Activated T-cell treated with anti-CD3 and anti-CD28 coated beads, Interleukin-2, amount 50 U/mL, for 1 hour (primary cell): ENCODE results near the gene LAMA3.

ENCODE experiments used
- DNase-seq: peaks from one replicate; pipeline ENCODE4 v3.0.0-alpha.2; 2020

Gene LAMA3

GRCh38 chr18:23793985-23794867, 105.0 kb downstream of the LAMA3 start:
- DNase-seq = no peak

GRCh38 chr18:23798249-23798648, 109.0 kb downstream of the LAMA3 start:
- no peak for DNase-seq

- DNase-seq = no peak
Measured at GRCh38 chr18:23798824-23799223, 109.6 kb downstream of the LAMA3 start.

GRCh38 chr18:23799540-23799939, 110.3 kb downstream of the LAMA3 start:
- DNase-seq = no peak

DNA sequence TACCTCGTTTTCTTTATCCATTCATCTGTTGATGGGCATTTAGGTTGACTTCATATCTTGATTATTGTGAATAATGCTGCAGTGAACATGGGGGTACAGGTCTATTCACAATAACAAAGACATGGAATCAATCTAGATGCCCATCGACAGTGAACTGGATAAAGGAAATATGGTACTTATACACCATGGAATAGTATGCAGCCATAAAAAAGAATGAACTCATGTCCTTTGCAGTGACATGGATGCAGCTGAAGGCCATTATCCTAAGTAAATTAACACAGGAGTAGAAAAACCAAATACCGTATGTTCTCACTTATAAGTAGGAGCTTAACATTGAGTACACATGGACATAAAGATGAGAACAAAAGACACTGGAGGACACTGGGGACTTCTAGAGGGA, 111.6 kb downstream of the LAMA3 start:
- no peak for DNase-seq

DNA sequence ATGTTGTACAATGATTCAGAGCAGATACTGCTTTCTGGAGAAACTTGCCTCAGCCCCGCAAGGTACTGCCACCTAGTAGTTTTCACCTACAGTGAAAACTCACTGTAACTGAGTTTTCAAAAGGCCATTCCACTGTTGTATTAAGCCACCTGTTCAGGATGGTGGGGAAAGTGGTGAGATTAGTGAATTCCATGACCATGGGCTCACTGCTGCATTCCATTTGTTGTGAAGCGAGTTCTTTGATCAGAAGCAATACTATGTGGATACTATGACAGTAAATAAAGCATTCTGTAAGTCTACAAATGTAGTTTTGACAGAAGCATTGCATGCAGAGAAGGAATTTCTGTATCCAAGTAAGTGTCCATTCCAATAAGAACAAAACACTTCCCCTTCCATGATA, 113.6 kb downstream of the LAMA3 start:
- DNase-seq = no peak

DNA sequence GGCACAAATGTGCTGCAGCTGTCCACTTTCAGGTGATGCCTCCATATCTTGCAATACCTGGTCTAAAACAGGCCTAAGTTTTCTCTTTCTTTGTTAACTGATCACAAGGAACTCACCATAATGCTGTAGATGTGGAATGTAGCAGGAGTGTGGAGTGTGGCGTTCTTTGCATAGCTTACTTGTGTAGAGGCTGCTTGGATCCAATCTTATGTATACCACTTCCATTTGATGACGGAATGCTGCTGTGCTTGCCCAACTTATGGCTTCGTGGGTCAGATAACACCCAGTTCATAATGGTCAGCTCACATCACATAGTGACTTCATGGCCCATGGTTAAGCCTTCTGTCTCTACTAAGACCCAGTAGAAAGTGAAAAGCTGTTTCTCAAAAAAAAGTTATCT, 114.5 kb downstream of the LAMA3 start:
- no peak for DNase-seq

GRCh38 chr18:23805898-23806297, 116.6 kb downstream of the LAMA3 start:
- no peak for DNase-seq

DNA sequence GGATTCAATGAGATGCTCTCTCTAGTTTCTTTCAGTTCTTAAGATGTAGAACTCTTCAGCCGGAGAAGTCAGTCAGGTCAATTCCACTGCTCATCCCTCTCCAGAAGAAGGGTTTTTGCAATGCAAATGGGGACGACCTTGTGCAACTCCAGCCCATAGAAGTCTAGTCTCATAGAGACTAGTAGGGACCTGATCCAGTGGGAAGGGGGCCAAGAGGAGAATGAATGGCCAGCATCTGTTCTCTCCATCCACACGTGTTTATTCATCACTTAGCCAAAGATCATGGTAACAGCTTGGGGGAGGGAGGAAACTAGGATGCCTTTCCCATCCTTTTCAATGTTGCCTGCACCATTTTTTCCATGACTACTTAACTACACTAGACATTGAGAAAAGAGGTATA, 120.2 kb downstream of the LAMA3 start:
- DNase-seq = no peak

GRCh38 chr18:23810396-23810795, 121.1 kb downstream of the LAMA3 start:
- peak; percentile 25 for DNase-seq

- no peak for DNase-seq
Measured at GRCh38 chr18:23811176-23811575, 121.9 kb downstream of the LAMA3 start.

DNA sequence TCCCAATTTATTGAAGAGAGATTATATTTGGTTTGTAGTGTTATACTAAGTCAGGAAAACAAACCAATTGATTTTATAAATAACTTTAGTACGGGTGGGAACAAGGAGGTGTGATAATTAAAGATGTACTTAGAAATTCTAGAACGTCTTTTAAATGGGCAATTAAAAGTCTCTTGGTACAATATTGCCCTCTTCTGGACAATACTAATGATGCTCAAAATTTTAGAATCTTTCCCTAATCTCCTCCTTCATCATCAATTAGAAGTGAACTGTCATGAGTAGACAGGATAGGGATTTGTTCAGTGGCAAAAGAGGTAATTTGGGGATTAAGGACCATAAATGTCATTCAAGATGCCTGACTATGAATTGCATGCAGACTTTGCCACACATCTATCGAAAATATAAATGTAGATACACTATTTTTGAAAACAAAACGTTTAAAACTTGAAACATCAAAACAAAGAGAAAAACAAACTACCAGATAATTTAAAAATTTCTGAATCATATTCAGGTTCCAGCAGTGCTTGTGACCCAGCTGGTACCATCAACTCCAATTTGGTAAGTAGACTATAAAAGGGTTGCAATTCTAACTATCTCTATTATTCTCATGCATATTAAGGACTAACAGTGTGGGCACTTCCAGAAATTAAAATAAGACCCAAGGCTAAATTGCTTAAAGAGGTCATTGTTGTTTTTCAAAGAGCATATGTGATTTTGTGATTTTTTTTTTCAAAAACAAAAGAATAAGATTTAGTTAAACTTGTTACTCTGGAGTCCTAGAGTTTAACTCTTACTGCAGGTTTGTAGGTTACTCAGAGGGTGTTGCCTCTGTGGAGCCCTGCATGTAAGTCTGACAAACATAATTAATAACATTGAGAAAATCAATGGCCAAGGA, 123.5 kb downstream of the LAMA3 start:
- DNase-seq = no peak

DNA sequence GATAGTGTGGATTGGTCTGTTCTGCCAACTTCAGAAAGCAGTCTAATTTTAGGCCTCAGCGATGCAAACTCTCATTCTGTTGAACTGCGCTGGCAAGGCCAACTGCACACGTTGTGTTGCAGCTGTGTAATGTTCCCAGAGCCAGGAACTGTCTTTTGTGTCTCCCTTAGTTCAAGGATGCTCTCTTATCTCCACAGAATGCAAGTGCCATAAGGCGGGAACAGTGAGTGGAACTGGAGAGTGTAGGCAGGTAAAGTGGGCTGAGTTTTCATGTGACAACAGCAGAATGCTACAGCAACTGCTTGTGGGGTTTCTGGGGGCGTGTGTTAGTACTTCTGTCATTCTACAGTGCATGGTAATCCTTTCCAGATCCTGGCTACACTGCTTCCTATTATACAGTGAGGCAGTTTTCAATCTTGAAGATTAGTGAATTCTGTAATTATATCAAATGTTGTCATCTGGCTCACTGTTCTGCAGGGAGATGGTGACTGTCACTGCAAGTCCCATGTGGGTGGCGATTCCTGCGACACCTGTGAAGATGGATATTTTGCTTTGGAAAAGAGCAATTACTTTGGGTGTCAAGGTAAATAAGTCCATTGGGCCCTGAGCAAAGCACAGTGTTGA, 125.8 kb downstream of the LAMA3 start:
- no peak for DNase-seq

DNA sequence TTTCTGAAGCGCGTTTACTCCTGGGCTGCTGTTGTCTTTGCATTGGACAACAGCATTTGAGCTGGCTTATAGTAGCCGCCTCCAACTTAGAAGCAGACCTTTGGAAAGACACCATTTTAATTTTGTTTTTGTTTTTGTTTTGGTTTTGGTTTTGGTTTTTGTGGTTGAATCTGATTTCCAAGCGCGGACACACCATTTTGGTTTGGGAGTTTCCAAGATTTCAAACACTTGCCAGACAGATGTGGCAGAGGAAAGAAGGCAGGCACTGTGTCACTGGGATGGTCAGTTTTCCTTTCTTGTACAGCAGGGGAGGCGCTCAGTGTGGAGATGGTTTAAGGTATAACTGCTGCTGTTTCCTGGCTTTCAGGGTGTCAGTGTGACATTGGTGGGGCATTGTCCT, 126.8 kb downstream of the LAMA3 start:
- DNase-seq = no peak

GRCh38 chr18:23816740-23817139, 127.5 kb downstream of the LAMA3 start:
- no peak for DNase-seq

DNA sequence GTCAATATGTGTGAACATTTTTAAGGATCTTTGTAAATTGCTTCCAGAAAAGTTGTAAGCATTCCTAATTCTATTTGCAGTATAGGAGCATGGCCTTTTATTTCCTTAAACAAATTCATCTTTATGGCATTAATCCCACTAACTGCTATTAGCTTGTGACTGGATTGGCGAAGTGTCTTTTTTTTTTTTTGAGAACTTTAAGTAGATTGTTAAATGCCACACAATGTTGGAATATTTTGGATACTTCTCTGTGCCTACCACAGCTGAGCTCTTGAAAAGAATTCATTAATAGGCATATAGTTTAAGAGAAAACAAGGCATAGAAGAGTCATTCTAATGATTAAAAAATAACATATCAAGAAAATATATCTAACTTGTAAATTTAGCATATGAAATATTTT, 129.7 kb downstream of the LAMA3 start:
- no peak for DNase-seq

GRCh38 chr18:23822590-23823385, 133.5 kb downstream of the LAMA3 start:
- no peak for DNase-seq

DNA sequence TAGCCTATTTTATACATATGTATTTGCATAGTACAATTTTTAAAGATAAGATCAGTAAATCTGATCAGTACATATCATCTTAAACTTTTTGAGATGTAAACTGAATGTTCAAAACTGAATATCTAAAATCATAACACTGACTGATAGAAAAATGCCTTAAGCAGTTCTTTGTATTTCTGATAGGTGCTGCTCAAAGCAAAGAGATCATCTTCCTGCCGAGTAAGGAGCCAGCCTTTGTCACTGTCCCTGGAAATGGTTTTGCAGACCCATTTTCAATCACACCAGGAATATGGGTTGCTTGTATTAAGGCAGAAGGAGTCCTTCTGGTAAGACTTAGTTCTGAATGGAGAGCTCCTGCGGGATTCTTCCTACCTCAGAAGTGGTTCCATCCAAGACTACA, 135.0 kb downstream of the LAMA3 start:
- no peak for DNase-seq

DNA sequence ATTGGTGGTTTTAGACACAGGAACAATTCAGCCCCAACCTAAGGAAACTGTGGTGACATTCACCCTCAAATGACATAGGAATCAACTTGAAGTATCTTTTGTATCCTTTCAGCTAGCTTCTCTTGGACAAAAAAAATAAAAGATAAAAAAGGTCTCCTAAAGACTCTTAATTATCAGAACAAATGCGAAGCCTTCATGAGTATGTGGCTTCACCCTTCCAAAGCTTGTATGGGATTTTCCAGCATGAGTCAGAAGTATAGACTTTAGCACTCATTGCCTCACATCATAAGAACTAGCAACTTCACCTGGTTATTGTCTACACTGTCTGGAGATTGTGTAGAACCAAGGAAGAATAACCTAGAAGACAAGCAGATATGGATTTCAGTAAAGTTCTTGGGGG, 135.4 kb downstream of the LAMA3 start:
- no peak for DNase-seq

GRCh38 chr18:23825496-23825895, 136.2 kb downstream of the LAMA3 start:
- DNase-seq = no peak

DNA sequence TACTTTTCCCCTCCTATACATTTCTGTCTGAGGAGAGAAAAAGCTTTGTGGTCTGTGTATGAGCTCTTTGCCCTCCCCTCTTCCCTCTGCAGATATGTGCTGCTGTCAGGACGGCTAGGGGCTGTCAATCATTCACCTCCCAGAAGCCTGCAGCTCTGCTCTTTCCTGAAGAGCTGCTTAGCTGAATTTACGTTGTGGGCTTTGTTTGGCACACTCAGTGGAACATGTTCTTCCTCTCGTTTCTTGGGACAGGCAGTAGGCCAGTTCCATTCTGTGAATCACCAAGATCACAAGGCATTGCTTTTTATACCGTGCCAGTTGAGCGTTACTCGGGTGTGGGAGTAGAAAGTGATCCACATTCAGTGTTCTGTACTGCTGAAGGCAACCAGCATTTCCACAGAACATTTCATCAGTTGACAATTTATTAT, 136.7 kb downstream of the LAMA3 start:
- no peak for DNase-seq

- DNase-seq = no peak
Measured at GRCh38 chr18:23826850-23827620, 137.8 kb downstream of the LAMA3 start.
